Measurements from ENCODE around the gene CBLC. TPM values are rescaled to one million over a fixed set of nuclear protein-coding genes. Genes with fewer than 3 reads are reported as not detected.

The CBLC gene
- total RNA-seq, 1 donor from 2014 or later = 2.3 TPM

DNA sequence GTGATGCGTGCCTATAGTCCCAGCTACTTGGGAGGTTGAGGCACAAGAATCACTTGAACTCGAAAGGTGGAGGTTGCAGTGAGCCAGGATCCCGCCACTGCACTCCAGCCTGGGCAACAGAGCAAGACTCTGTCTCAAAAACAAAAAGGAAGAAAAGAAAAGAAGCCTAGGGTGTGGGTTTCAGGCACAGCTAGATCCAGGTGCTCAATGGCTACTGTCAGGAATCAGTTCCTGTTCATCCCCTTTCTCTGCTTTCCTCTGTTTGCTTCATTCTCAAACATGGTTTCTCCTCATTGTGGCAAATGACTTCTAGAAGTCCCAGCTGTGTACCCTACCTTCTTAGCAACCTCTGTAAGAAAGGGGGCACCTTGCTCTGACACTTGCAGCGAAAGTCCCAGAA is 5.9 kb downstream of the CBLC start:
- DNase-seq = no peak
- H3K27me3 ChIP-seq (ENCODE audit: low read depth) = peaks cover 4% of the 10 kb centered on the region
- no peak overlapping the region for H3K4me3 ChIP-seq
- H3K9me3 ChIP-seq = no peaks in the 10 kb centered on the region
- intact Hi-C loops (cut with DNase I) = no loop called here
- TF ChIP-seq CTCF (IDR thresholded peaks at IDR 0.05) = no peak
- no peak overlapping the region for H3K27ac ChIP-seq
- H3K4me1 ChIP-seq = peaks cover 6% of the 10 kb centered on the region
- ATAC-seq = no peak
- no peaks in the 10 kb centered on the region for H3K36me3 ChIP-seq

- H3K9me3 ChIP-seq = no peaks in the 10 kb centered on the region
- DNase-seq (no peak), ATAC-seq (no peak)
- H3K4me3 ChIP-seq = no peak overlapping the region
- no peak for TF ChIP-seq CTCF (IDR thresholded peaks at IDR 0.05)
- no peaks in the 10 kb centered on the region for H3K36me3 ChIP-seq
- no peaks in the 10 kb centered on the region for H3K27me3 ChIP-seq (ENCODE audit: low read depth)
- peaks cover 6% of the 10 kb centered on the region for H3K4me1 ChIP-seq
- intact Hi-C loops (cut with DNase I) = no loop called here
- H3K27ac ChIP-seq = no peak overlapping the region
These were observed 7.6 kb downstream of the CBLC start for GRCh38 chr19:44785271-44785670.

GRCh38 chr19:44785993-44786392 is 8.3 kb downstream of the CBLC start:
- ATAC-seq (no peak), DNase-seq (no peak)
- no peaks in the 10 kb centered on the region for H3K27me3 ChIP-seq (ENCODE audit: low read depth)
- intact Hi-C loops (cut with DNase I) = no loop called here
- H3K36me3 ChIP-seq = no peaks in the 10 kb centered on the region
- no peak overlapping the region for H3K4me3 ChIP-seq
- H3K4me1 ChIP-seq = peaks cover 6% of the 10 kb centered on the region
- TF ChIP-seq CTCF (IDR thresholded peaks at IDR 0.05) = no peak
- no peaks in the 10 kb centered on the region for H3K9me3 ChIP-seq
- H3K27ac ChIP-seq = no peak overlapping the region

DNA sequence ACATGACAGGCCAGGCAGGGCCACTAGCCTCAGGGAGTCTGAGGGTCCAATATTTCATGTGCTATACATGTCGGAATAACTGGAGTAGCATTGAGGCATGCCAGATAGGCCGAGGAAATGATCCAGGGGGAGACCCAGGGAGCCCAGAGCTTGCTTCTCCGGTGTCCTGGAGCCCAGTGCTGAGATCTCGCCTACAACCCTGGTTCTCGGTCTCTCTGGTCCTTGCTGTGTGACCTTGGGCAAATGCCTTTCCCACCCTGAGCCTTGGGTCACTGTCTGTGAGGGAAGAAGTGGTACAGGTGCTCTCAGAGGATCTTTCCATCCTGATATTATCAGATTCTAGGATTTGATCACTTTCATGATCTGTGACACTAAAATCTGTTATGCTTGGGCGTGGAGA is 11.3 kb downstream of the CBLC start:
- no peak for ATAC-seq
- intact Hi-C loops (cut with DNase I) = no loop called here
- Histone ChIP-seq H3K27me3 (ENCODE audit: low read depth) (no peaks in the 10 kb centered on the region), H3K4me3 (no peak overlapping the region), H3K36me3 (no peaks in the 10 kb centered on the region), H3K9me3 (no peaks in the 10 kb centered on the region), H3K27ac (no peak overlapping the region), H3K4me1 (peaks cover 6% of the 10 kb centered on the region)
- TF ChIP-seq CTCF (IDR thresholded peaks at IDR 0.05) = no peak
- no peak for DNase-seq

GRCh38 chr19:44789943-44790483 is 12.3 kb downstream of the CBLC start:
- Histone ChIP-seq H3K36me3 (no peaks in the 10 kb centered on the region), H3K27ac (no peak overlapping the region), H3K9me3 (no peaks in the 10 kb centered on the region), H3K4me1 (no peaks in the 10 kb centered on the region), H3K27me3 (ENCODE audit: low read depth) (no peaks in the 10 kb centered on the region), H3K4me3 (no peak overlapping the region)
- DNase-seq (no peak), ATAC-seq (no peak)
- intact Hi-C loops (cut with DNase I) = no loop called here
- TF ChIP-seq CTCF (IDR thresholded peaks at IDR 0.05) = no peak

DNA sequence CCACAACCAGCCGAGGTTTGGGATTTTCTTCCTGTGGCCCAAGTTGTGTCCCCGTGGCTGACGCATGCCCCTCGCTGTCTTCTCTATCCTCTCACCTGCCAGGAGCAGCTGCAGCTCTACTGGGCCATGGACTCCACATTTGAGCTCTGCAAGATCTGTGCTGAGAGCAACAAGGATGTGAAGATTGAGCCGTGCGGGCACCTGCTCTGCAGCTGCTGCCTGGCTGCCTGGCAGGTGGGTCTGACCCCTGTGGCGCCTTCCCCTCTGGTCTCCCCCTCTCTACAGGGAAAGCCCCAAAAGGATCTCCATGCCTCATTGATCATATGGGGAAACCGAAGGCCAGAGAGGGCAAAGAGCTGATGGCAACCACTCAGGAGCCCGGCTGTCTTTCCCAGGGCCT is 14.6 kb downstream of the CBLC start:
- DNase-seq (no peak), ATAC-seq (no peak)
- Histone ChIP-seq H3K36me3 (no peaks in the 10 kb centered on the region), H3K27ac (no peak overlapping the region), H3K9me3 (no peaks in the 10 kb centered on the region), H3K4me1 (no peaks in the 10 kb centered on the region), H3K27me3 (ENCODE audit: low read depth) (no peaks in the 10 kb centered on the region), H3K4me3 (no peak overlapping the region)
- TF ChIP-seq CTCF (IDR thresholded peaks at IDR 0.05) = no peak
- intact Hi-C loops (cut with DNase I) = no loop called here
